HG03159 (cell line): ENCODE data around the gene KLKB1.
"Not testable (repeated sequence)": the region's sequence is repeated elsewhere in the genome, so short reads cannot be mapped to it uniquely, and the experiment has no call there.

Experiments
- ATAC-seq: cut with Tn5 transposase; IDR thresholded peaks from one replicate; pipeline ENCODE4 v1.9.1; 2021; ENCODE audit warnings: mild to moderate bottlenecking, moderate library complexity; ENCODE audit not compliant: unreplicated experiment

Gene KLKB1

GRCh38 chr4:186264660-186265059, 37.4 kb downstream of the KLKB1 start:
- no peak for ATAC-seq

DNA sequence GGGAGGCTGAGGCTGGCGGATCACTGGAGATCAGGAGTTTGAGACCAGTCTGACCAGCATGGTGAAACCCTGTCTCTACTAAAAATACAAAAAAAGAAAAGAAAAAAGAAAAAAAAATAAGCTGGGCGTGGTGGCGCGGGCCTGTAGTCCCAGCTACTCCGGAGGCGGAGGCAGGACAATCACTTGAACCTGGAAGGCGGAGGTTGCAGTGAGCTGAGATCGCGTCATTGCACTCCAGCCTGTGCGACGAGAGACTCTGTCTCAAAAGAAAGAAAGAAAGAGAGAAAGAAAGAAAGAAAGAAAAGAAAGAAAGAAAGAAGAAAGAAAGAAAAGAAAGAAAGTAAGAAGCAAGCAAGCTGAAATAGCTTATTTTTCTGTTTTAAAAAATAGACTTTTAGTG, 37.9 kb downstream of the KLKB1 start:
- ATAC-seq, result not testable (repeated sequence)

DNA sequence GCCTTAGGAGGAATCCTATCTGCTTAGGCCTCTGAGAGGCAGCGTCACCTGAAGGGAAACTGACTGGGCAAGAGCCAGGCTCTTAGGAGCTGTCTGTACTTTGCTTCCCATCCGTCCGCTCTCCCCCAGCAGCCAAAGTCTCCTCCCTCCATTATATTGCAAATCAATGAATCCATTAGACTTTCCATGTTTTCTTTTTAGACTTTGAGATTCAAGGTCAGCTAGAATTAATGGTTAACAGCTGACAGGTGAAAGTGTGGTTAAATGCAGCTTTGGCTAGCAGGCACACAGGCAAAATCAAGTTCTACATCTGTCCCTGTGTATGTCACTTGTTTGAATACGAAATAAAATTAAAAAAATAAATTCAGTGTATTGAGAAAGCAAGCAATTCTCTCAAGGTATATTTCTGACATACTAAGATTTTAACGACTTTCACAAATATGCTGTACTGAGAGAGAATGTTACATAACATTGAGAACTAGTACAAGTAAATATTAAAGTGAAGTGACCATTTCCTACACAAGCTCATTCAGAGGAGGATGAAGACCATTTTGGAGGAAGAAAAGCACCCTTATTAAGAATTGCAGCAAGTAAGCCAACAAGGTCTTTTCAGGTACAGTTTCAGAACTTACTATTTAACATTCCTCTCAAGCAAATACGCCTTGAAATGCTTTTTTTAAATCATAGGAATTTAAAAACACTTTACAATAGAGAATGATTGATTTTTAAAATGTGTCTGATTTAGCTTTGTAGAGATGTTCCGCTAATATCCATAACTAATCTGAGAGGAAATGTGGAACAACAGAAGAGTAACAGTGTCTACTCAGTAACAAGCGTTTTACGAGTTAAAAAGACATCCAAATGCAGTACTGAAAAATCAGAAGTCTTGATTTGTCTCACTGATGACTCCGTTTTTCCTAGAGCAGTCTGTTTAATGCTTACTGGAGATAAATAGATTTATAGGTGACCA, 38.7 kb downstream of the KLKB1 start, which contains the start of gene F11:
Gene F11 (plus strand): TSS at position 507 of the 970 bp plus-strand sequence. CDS start 948 bp downstream, outside the sequence.
- ATAC-seq, result no peak

DNA sequence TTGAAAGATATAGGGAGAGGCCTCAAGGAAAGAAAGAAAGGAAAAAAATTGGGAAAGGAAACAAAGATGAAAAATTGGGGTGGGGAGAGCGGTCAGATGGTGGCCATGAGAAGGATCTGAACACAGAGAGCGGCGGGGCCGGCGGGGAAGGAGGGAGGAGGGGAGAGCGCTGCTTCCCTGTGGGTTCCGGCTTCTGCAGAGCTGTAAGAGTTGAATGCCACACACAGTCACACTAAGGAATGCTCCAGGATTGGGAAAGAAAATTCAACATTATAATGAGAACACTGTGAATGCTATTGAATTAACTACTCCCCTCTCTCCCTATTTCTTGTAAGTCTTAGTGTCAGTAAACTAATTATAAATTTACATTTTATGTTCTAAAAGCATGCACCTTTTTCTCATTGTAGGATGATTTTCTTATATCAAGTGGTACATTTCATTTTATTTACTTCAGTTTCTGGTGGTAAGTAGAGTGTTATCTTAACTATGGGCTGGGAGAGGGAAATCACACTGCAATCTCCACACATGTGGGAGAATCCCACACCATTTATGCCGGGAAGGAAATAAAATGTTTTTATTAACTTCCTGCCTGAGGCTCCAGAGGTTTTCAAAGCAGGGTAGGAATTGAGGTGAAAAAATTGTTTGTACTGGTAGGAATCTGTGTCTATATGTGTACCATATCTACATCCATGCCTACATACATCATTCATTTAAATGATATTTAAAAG, 39.6 kb downstream of the KLKB1 start:
- no peak for ATAC-seq

GRCh38 chr4:186271081-186271678, 43.9 kb downstream of the KLKB1 start:
- no peak for ATAC-seq

DNA sequence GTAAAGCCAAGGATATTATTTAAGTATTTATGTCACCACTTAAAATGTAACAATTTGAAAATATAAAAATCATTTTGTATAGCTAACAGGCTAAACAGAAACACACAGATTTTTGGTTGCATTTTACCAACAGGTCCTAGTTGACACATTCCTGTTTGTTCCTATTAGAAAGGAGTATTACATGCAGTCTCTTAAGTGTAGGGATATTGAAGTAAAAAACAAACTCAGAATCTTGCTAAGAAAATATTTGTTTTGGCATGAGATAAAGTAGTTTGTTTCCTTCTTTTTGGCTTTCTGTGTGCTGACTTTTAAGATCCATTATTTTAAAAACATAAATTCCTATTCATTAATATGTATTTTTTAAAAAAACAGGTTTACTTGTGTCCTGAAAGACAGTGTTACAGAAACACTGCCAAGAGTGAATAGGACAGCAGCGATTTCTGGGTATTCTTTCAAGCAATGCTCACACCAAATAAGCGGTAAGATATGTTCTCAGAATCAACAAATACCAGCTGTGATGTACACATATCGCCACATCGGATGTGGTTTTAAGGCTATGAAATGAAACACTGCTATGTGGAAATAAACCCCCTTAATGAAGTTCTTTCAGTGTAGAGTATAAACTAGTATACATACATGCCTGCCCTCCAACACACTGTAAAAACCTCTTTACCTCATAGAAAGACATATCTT, 45.5 kb downstream of the KLKB1 start:
- no peak for ATAC-seq

- not testable (repeated sequence) for ATAC-seq
Measured at GRCh38 chr4:186273392-186273789, 46.1 kb downstream of the KLKB1 start.

- no peak for ATAC-seq
Measured at GRCh38 chr4:186283311-186283710, 56.0 kb downstream of the KLKB1 start.

DNA sequence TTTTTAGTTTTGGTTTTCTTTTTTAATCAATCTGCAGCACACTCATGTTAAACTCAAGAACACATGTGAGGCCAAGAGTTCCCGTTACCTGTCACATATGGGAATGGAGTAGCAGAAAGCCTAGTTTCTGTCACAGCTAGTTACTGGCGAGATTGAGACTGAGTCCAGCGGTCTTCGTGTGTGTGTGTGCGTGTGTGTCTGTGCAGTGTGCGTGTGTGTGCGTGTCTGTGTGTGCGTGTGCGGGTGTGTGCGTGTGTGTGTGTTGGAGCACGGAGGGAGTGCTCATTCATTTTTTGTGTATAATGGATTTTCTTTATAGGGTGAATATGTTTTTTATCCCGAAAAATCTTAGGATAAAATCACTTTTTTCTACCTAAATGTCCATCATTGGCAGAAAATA, 57.8 kb downstream of the KLKB1 start:
- no peak for ATAC-seq

DNA sequence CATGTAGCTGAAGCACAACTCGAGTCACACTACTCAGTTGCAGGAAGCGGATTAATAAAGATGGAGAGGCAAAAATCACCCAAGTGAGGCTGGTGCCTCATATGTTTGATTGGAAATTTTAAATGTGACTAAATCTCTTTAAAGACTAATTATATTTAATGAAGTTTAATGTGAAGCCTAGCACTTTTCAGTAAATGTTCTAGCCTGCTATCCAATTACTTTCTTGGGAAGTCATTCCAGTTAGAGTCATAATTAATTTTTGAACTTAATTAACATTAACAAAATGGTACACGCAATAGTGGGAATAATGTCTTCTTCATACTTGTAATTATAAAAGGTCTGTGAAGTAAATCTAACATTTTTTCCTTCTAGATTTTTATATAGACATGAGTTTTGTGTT, 59.3 kb downstream of the KLKB1 start:
- ATAC-seq, result no peak

- no peak for ATAC-seq
Measured at GRCh38 chr4:186291256-186291890, 64.1 kb downstream of the KLKB1 start.

DNA sequence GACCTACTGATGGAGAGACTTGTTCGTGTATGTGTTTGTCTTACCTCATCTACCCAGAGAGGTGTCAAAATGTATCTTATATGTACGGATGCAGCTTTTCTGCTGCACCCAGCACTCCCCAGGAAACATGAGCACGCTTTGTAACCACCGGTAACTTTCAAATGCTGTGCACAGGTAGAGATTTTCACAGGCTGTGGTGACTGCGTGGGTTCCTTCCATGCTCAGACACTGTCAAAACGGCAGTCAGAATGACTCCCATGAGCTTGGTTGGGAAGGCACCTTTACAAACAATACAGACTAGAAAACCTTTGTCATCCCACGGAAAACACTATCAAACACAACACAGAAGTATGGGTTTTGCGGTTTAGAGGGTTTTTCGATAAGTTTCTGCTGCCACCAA, 66.9 kb downstream of the KLKB1 start:
- ATAC-seq, result no peak

GRCh38 chr4:186296481-186296880, 69.2 kb downstream of the KLKB1 start:
- no peak for ATAC-seq

DNA sequence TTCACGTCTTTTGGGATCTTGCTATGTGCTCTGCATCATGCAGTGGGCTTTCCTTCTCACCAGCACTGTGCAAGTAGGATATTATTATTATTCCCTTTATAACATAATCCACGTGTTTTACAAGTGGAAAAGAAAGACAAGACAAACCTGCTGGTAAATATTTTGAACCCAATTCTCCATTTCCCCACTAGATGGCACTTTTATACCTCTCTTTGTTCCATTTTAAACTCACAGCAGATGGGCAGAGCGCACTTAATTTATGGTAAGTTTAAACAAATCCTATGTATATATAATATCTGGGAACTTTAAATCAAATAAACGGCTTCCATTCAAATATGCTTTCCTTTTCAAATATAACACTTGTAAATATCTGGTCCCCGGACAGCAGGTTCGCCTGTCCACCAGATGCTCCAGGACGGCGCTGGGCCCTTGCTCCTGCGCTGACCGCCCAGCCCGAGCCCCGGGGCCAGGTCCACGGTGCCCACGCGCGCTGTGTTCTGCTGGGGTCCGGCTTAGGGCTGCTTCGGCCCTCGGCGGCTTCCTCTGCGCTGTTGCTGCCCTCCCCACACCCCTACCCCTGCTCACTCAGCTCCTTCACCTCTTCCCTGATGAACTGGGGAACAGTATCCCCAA, 69.8 kb downstream of the KLKB1 start:
- ATAC-seq, result peak; percentile 51

GRCh38 chr4:186298031-186298647, 70.8 kb downstream of the KLKB1 start:
- ATAC-seq, result no peak

- ATAC-seq, result no peak
Measured at GRCh38 chr4:186299291-186299690, 72.0 kb downstream of the KLKB1 start.

DNA sequence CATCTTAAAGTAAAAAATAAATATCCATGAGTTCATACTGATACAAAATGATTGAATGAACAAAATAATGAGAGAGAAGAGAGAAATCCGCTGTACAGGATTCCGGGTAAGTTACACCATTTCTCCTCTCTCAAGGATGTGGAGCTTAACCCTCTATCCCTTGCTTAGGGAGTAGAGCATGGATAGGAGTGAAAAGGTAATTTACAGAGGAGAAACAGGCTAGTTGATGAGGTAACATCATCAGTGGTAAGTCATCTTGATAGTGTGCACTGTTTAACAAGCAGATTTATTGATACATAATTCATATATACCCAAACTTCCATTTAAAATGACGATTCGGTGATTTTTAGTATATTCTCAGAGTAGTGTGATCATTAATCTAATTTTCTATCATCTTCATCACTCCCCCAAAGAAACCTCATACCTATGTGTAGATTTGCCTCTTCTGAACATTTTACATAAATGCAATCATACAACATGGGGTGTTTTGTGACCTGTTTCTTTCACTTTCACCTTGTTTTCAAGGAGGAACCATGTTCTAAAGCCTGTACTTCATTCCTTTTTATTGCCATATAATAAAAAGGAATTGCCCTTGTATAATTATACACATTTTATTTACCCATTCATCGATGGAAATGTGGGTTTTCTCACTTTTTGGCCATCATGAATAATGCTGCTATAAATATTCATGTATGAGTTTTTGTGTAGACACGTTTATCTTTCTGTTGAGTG, 73.5 kb downstream of the KLKB1 start:
- ATAC-seq, result no peak

GRCh38 chr4:186304216-186304615, 76.9 kb downstream of the KLKB1 start:
- no peak for ATAC-seq
